ENCODE measurements around the gene TIMM23B.
A peak's percentile ranks its signal among the peaks of the same experiment; 100 is the strongest.
"Not testable (repeated sequence)": the region's sequence is repeated elsewhere in the genome, so short reads cannot be mapped to it uniquely, and the experiment has no call there.

Gene TIMM23B, protein sequence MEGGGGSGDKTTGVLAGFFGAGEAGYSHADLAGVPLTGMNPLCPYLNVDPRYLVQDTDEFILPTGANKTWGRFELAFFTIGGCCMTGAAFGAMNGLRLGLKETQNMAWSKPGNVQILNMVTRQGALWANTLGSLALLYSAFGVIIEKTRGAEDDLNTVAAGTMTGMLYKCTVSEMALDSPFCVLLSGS

GRCh38 chr10:49941447-49942338, at the start of gene TIMM23B, which contains the start of gene PARG:
Gene TIMM23B (plus strand): TSS chr10:49942053. CDS start chr10:49942195, 142 bp downstream.
Gene PARG (minus strand): TSS chr10:49942027. CDS start chr10:49941725, 302 bp downstream.
- peak; percentile 25 to 68 for DNase-seq (ENCODE audit: extremely low read depth in 1 of 2, low read depth in 1 of 2)

DNA sequence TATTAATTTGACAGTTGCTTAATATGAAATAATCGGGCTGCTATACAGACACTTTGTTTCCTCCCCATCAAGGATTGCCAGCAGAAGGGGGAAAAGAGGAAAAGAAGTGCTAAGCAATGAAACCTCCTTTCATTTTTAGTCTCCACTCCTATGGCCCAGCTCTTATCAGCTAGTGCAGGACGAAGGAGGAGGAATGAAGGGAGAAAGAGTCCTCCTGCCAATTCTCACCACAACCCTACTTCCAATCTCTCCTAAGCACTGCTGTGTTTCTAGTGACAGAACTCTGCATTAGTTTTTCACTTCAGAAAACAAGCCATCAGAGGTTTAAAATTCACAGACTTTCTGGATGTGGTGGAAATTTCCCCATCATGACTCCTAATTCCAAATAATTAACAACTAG, 41.9 kb upstream of the TIMM23B start:
- DNase-seq (ENCODE audit: extremely low read depth in 1 of 2, low read depth in 1 of 2) = not testable (repeated sequence)

GRCh38 chr10:49900406-49900805, 41.4 kb upstream of the TIMM23B start:
- DNase-seq (ENCODE audit: extremely low read depth in 1 of 2, low read depth in 1 of 2) = not testable (repeated sequence)

DNA sequence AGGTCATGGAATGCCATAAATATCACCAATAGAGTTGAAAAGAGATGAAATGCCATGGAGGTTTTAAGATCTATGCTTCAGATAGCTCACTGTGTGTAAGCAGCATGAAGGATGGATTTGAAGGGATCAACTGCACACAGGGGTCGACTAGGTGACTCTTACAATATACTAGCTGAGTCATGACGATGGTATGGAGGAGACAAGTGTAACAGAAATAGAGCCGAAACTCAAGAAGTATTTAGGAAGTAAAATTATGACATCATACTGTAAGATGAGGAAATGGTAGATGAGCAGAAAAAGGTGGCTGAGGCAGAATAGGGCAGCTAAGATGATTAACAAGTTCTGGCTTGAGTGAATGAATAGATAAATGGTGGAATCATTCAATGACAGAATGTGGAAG, 38.0 kb upstream of the TIMM23B start:
- DNase-seq (ENCODE audit: extremely low read depth in 1 of 2, low read depth in 1 of 2) = not testable (repeated sequence)

GRCh38 chr10:49908290-49909080, 33.4 kb upstream of the TIMM23B start:
- DNase-seq (ENCODE audit: extremely low read depth in 1 of 2, low read depth in 1 of 2) = not testable (repeated sequence)

DNA sequence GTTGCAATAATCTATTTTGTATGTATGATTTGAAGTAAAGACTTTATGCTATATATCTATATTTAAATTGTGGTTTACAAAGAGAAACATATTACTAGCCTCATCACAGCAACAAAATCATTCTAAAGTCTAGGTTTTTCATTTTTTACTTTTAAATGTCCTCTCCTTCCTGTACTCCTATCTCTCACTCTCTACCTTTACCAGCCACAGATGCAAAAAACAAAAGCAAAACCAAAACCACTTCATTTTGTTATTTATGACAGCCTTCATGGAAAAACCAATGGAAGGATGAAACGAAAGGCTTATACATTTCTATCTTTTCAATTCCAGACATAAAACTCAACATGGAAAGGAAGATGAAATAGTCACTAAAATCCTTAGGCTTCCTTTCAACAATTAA, 31.6 kb upstream of the TIMM23B start:
- DNase-seq (ENCODE audit: extremely low read depth in 1 of 2, low read depth in 1 of 2) = not testable (repeated sequence)

DNA sequence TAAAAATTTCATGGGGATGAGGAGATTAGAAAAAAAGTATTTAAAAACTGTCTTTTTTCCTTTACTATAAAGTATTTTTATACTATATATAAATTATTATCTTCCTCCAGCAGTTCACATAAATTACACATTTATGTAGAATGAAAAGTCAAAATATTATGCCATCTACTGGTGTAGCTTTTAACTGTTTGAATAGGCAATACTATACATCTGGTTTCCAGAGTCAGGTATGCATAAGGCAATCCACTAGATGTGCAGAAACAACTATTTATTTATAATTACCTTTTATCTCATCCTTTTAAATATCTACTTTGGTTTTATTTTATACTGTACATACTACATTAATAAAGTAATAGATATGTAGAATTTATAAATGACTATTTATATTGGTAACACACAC, 25.4 kb upstream of the TIMM23B start:
- not testable (repeated sequence) for DNase-seq (ENCODE audit: extremely low read depth in 1 of 2, low read depth in 1 of 2)

DNA sequence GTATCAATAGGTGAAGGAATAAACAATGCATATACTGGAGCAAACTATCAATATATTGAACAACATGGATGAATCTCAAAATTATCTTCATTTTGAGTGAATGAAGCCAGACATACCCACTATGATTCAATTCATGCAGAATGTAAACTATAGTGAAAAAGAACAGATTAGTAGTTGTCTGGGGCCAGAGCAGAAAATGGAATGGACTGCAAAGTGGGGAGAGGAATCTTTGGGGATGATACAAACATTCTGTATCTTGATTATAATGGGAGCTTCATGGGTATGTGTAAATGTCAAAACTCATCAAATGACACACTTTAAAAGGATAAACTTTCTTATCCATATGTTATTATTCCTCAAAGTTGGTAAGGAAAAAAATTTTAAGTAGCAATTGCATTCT, 23.9 kb upstream of the TIMM23B start:
- DNase-seq (ENCODE audit: extremely low read depth in 1 of 2, low read depth in 1 of 2) = not testable (repeated sequence)

DNA sequence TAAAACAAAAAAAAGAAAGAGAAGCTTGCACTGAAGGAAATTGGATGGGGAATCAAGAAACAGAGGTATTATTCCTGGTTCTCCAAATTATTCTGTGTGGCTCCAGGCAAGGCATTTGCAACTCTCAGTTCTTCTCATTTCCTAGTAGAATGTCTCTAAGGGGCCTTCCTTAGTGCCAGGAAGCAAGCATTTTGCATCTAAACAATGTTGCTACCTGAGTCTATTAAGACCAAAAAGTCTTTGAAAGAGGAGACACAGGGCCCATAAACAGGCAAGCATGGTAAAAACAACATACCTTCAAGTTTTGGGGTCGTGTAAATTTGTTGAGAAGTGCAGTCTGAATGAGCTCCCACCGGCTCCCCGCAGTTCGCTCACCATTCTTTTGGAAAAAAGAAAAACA, 19.8 kb upstream of the TIMM23B start:
- DNase-seq (ENCODE audit: extremely low read depth in 1 of 2, low read depth in 1 of 2) = not testable (repeated sequence)

DNA sequence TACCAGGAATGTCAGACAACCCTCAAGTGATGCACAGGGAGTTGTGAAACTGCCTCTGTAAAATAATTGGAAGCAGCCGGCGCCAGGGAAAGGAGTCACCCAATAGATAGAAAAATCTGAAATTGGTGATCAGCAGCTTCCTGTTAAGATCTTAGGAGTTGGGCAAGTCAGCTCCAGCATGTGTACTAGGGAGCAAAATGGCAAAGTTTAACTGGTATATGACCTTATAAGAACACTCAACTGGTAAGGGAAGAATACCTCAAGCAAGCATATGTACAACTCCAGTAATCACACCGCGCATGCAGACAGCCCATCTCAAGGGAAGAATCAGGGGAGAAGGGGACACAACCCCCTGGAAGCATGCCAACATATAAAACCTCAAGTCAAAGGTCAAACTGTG, 18.3 kb upstream of the TIMM23B start:
- DNase-seq (ENCODE audit: extremely low read depth in 1 of 2, low read depth in 1 of 2) = not testable (repeated sequence)

- DNase-seq (ENCODE audit: extremely low read depth in 1 of 2, low read depth in 1 of 2) = not testable (repeated sequence)
Observed at GRCh38 chr10:49931276-49931675, 10.6 kb upstream of the TIMM23B start.

DNA sequence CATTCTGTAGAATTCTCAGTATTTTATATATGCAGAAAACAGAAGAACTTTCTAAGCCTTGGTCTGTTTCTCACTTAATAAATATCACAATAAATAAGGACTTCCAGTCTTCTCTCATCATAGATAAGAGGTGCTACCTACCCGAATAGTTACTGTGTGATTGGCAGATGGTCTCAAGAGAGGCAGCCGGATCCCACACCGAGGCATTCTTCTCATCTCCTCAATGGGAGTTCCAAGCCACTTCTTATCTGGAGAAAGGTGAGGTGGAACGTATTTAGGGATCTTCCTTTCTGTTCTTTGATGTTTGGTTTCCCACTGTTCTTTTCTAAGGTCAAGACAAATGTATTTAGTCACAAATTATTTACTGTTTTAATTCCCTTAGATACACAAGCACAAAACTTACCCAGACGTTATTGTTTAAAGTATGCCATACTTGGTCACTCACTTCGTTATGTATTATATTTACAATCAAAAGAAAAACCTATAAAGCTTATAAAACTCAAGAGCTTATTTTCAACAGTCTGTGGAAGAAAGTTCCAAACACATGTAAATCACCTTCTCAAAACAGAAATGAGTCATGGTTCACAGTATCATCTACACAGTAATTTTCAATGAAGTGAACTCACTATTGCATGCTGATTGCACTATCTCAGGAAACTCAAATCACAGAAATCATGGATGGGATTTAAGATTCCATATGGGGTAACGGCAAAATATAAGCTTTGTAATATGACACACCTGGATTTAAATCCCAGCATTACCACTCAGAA, 9.7 kb upstream of the TIMM23B start:
- not testable (repeated sequence) for DNase-seq (ENCODE audit: extremely low read depth in 1 of 2, low read depth in 1 of 2)

- DNase-seq (ENCODE audit: extremely low read depth in 1 of 2, low read depth in 1 of 2) = not testable (repeated sequence)
Observed at GRCh38 chr10:49942339-49942705, 469 bp downstream of the TIMM23B start.

- not testable (repeated sequence) for DNase-seq (ENCODE audit: extremely low read depth in 1 of 2, low read depth in 1 of 2)
Observed at GRCh38 chr10:49943607-49944006, 1.8 kb downstream of the TIMM23B start.

DNA sequence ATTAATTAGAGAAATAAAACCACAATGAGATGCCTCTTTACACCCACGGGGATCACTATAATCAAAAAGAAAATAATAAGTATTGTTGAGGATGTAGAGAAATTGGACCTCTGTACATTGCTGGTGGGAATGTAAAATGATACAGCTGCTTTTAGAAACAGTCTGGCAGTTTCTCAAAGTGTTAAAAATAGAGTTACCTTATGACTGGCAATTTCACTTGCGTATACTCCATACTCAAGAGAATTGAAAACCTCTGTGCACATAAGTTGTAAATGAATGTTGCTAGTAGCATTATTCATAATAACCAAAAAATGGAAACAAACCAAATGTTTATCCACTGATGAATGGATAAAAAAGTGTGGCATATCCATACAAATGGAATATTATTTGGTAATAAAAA, 6.3 kb downstream of the TIMM23B start:
- DNase-seq (ENCODE audit: extremely low read depth in 1 of 2, low read depth in 1 of 2) = not testable (repeated sequence)

DNA sequence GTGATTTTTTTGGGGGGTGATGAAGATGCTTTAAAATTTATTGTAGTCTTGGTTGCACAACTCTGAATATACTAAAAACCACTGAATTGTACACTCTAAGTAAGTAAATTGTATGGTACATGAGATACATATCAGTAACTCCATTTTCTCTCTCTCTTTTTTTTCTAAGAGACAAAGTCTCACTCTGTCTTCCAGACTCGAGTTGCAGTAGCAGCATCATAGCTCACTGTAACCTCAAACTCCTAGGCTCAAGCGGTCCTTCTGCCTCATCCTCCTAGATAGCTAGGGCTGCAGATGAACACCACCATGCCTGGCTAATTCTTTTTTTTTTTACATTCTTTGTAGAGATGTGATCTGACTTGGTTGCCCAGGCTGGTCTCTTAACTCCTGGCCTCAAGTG, 6.9 kb downstream of the TIMM23B start:
- not testable (repeated sequence) for DNase-seq (ENCODE audit: extremely low read depth in 1 of 2, low read depth in 1 of 2)

- DNase-seq (ENCODE audit: extremely low read depth in 1 of 2, low read depth in 1 of 2) = not testable (repeated sequence)
Observed at GRCh38 chr10:49952006-49952405, 10.2 kb downstream of the TIMM23B start.

GRCh38 chr10:49953122-49953521, 11.3 kb downstream of the TIMM23B start:
- not testable (repeated sequence) for DNase-seq (ENCODE audit: extremely low read depth in 1 of 2, low read depth in 1 of 2)

DNA sequence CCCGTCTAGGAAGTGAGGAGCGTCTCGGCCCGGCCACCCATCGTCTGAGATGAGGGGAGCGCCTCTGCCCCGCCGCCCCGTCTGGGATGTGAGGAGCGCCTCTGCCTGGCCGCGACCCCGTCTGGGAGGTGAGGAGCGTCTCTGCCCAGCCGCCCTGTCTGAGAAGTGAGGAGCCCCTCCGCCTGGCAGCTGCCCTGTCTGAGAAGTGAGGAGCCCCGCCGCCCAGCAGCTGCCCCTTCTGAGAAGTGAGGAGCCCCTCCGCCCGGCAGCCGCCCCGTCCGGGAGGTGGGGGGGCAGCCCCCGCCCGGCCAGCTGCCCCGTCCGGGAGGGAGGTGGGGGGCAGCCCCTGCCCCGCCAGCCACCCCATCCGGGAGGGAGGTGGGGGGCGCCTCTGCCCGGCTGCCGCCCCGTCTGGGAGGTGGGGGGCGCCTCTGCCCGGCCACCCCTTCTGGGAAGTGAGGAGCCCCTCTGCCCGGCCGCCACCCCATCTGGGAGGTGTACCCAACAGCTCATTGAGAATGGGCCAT, 28.5 kb downstream of the TIMM23B start:
- DNase-seq (ENCODE audit: extremely low read depth in 1 of 2, low read depth in 1 of 2) = not testable (repeated sequence)

- DNase-seq (ENCODE audit: extremely low read depth in 1 of 2, low read depth in 1 of 2) = not testable (repeated sequence)
Observed at GRCh38 chr10:49971466-49971865, 29.6 kb downstream of the TIMM23B start.

Data from activated CD8-positive, alpha-beta memory T cell treated with anti-CD3 and anti-CD28 coated beads for 1 hour (primary cell).